Panc1 (cell line): ENCODE results near the gene PSMB10. TPM values are rescaled to one million over a fixed set of nuclear protein-coding genes. Genes with fewer than 3 reads are reported as not detected.

ENCODE experiments used
- ATAC-seq: fragments of 200-7000 bp; cut with Tn5 transposase; 2 replicates; pipeline ENCODE4 v1.9.1; 2020; ENCODE audit warnings: mild to moderate bottlenecking, moderate library complexity
- BruUV-seq: library from RNA; stranded (reverse); fragments of 400-500 nt; replicated peaks from 2 replicates; lab custom pipeline; 2021; lab: Mats Ljungman, UMichigan
- CTCF ChIA-PET: fragments of 300-600 bp; sonication (Branson Sonifier 250); formaldehyde crosslinking; loops from one replicate; lab custom pipeline; 2022; ENCODE audit warnings: antibody characterized with exemption; lab: Charles Lee
- POLR2A ChIA-PET: fragments of 300-600 bp; sonication (Branson Sonifier 250); formaldehyde crosslinking; loops from one replicate; lab custom pipeline; 2022; ENCODE audit warnings: antibody characterized with exemption; lab: Charles Lee
- DNase-seq: peaks from one replicate; pipeline ENCODE4 v3.0.0-alpha.2; 2010; ENCODE audit warnings: low read depth, low spot score
- H3K27ac ChIP-seq: 2 replicates; pipeline ENCODE4 v1.5.1; 2011; ENCODE audit warnings: mild to moderate bottlenecking, low read length, inconsistent platforms
- H3K27me3 ChIP-seq: fragments of 200-500 bp; sonication (Bioruptor generic); 2 replicates; pipeline ENCODE4 v1.6.0; 2014; ENCODE audit warnings: low read length, inconsistent platforms; ENCODE audit not compliant: control insufficient read depth, insufficient read depth
- H3K36me3 ChIP-seq: fragments of 200-500 bp; sonication (Bioruptor generic); 2 replicates; pipeline ENCODE4 v1.5.1; 2014; ENCODE audit warnings: inconsistent platforms, mild to moderate bottlenecking, low read length, moderate library complexity; ENCODE audit not compliant: control insufficient read depth, insufficient read depth
- H3K4me1 ChIP-seq: 2 replicates; pipeline ENCODE4 v1.5.1; 2011; ENCODE audit warnings: inconsistent platforms, mild to moderate bottlenecking, low read length, moderate library complexity; ENCODE audit not compliant: control insufficient read depth, insufficient read depth
- H3K4me3 ChIP-seq, 2 experiments: 2 replicates each; pipeline ENCODE4 v1.5.1; 2011 to 2012; ENCODE audit warnings: low read depth in 2 of 2, low read length in 2 of 2, mild to moderate bottlenecking in 2 of 2, inconsistent platforms in 1 of 2, moderate library complexity in 1 of 2
- H3K9me3 ChIP-seq: fragments of 200-500 bp; sonication (Bioruptor generic); 2 replicates; pipeline ENCODE4 v1.5.1; 2014; ENCODE audit warnings: low read depth, mild to moderate bottlenecking, inconsistent platforms, low read length, moderate library complexity; ENCODE audit not compliant: control insufficient read depth, insufficient read depth
- CTCF ChIP-seq: fragments of 450-650 bp; IDR thresholded peaks from 2 replicates; pipeline ENCODE4 v1.5.1; 2017; ENCODE audit warnings: mild to moderate bottlenecking
- POLR2AphosphoS5 ChIP-seq: IDR thresholded peaks from 2 replicates; pipeline ENCODE4 v1.6.1; 2012; ENCODE audit warnings: mild to moderate bottlenecking, low read depth, low read length, moderate library complexity
- SIN3A ChIP-seq: IDR thresholded peaks from 2 replicates; pipeline ENCODE4 v1.6.1; 2012; ENCODE audit warnings: low read depth, mild to moderate bottlenecking, low read length, moderate library complexity, borderline replicate concordance; ENCODE audit not compliant: insufficient read depth
- TCF7L2 ChIP-seq: IDR thresholded peaks from 2 replicates; pipeline ENCODE4 v1.6.1; 2011; ENCODE audit warnings: mild to moderate bottlenecking, low read depth, low read length, inconsistent platforms
- in situ Hi-C: cut with HindIII; loops from 2 replicates; pipeline ENCODE4 v1.10.0; 2016; ENCODE audit warnings: low sequenced_read_pairs, low pct_unique_long_range_greater_than_20kb
- intact Hi-C: fragments of 100-400 bp; cut with micrococcal nuclease; formaldehyde crosslinking; loops from one replicate; pipeline ENCODE4 v1.10.0; 2022; ENCODE audit not compliant: unreplicated experiment
- total RNA-seq: library from RNA; stranded (reverse); gene quantifications from one replicate; pipeline ENCODE4 v1.2.1, GENCODE V29; 2021; ENCODE audit not compliant: unreplicated experiment
- TF ChIP-seq, protein P1 (sequence below), 2 experiments: IDR thresholded peaks; 2 replicates each; pipeline ENCODE4 v1.6.1; 2011 to 2012; ENCODE audit warnings: low read depth in 2 of 2, control low read depth in 1 of 2, low read length in 1 of 2, mild to moderate bottlenecking in 1 of 2, moderate library complexity in 1 of 2; ENCODE audit not compliant: insufficient read depth in 1 of 2

The PSMB10 gene
- total RNA-seq, 1 experiment from 2014 or later: 47.7 TPM

- intact Hi-C loops: loop anchor here (5.0 kb wide), 1 partner anchor 256 kb away; no protein-coding TSS in a partner anchor
- H3K4me3 ChIP-seq: no peak overlapping the region
- ATAC-seq (no peak), DNase-seq (no peak)
- no peaks in the 10 kb centered on the region for H3K36me3 ChIP-seq
- ChIA-PET CTCF (interaction anchor here (1.0 kb wide), 1 partner anchor 111 kb away, joined by 5 read pairs; no protein-coding TSS in a partner anchor), POLR2A (no interaction called here)
- H3K27ac ChIP-seq: no peak overlapping the region
- H3K27me3 ChIP-seq: no peaks in the 10 kb centered on the region
- no TSS peak for BruUV-seq
- no peak for TF ChIP-seq POLR2AphosphoS5
- no peak for TF ChIP-seq SIN3A
- no peak for TF ChIP-seq CTCF
- TF ChIP-seq TCF7L2: no peak
- TF ChIP-seq, protein P1, sequence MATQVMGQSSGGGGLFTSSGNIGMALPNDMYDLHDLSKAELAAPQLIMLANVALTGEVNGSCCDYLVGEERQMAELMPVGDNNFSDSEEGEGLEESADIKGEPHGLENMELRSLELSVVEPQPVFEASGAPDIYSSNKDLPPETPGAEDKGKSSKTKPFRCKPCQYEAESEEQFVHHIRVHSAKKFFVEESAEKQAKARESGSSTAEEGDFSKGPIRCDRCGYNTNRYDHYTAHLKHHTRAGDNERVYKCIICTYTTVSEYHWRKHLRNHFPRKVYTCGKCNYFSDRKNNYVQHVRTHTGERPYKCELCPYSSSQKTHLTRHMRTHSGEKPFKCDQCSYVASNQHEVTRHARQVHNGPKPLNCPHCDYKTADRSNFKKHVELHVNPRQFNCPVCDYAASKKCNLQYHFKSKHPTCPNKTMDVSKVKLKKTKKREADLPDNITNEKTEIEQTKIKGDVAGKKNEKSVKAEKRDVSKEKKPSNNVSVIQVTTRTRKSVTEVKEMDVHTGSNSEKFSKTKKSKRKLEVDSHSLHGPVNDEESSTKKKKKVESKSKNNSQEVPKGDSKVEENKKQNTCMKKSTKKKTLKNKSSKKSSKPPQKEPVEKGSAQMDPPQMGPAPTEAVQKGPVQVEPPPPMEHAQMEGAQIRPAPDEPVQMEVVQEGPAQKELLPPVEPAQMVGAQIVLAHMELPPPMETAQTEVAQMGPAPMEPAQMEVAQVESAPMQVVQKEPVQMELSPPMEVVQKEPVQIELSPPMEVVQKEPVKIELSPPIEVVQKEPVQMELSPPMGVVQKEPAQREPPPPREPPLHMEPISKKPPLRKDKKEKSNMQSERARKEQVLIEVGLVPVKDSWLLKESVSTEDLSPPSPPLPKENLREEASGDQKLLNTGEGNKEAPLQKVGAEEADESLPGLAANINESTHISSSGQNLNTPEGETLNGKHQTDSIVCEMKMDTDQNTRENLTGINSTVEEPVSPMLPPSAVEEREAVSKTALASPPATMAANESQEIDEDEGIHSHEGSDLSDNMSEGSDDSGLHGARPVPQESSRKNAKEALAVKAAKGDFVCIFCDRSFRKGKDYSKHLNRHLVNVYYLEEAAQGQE (IDR thresholded peaks at IDR 0.05; ENCODE audit: insufficient read depth in 1 of 2, low read depth in 2 of 2, low read length in 1 of 2): no peak
- in situ Hi-C loops: no loop called here
- no peaks in the 10 kb centered on the region for H3K4me1 ChIP-seq
- H3K9me3 ChIP-seq: no peaks in the 10 kb centered on the region
These were observed 8.5 kb downstream of the PSMB10 start for GRCh38 chr16:67928147-67928546.

DNA sequence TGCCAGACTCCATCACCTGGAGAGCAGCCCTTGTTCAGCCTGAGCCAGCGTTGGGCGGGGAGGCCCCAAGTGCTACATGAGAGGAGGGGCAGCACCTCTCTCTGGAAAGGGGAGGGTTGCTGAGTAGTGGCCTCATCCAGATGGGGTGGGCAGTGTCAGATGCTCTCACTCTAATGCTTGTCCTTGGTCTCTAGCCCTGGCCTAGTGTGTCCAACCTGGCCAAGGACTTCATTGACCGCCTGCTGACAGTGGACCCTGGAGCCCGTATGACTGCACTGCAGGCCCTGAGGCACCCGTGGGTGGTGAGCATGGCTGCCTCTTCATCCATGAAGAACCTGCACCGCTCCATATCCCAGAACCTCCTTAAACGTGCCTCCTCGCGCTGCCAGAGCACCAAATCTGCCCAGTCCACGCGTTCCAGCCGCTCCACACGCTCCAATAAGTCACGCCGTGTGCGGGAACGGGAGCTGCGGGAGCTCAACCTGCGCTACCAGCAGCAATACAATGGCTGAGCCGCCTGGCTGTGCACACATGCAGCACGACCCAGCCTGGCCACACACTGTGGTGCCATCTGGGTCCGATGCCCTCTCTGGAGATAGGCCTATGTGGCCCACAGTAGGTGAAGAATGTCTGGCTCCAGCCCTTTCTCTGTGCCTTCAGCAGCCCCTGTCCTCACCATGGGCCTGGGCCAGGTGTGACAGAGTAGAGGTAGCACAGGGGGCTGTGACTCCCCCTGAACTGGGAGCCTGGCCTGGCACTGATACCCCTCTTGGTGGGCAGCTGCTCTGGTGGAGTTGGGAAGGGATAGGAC is 9.3 kb downstream of the PSMB10 start:
- in situ Hi-C loops: no loop called here
- intact Hi-C loops: loop anchor here (5.0 kb wide), 1 partner anchor 255 kb away; no protein-coding TSS in a partner anchor

More for the DNA sequence above, 9.3 kb downstream of the PSMB10 start:
- Histone ChIP-seq H3K4me1 (no peaks in the 10 kb centered on the region), H3K27me3 (no peaks in the 10 kb centered on the region), H3K27ac (no peak overlapping the region), H3K36me3 (no peaks in the 10 kb centered on the region), H3K4me3 (no peak overlapping the region), H3K9me3 (no peaks in the 10 kb centered on the region)
- no peak for TF ChIP-seq SIN3A
- TF ChIP-seq TCF7L2: no peak
- no peak for TF ChIP-seq CTCF
- TF ChIP-seq POLR2AphosphoS5: no peak
- TF ChIP-seq, protein P1 (IDR thresholded peaks at IDR 0.05; ENCODE audit: insufficient read depth in 1 of 2, low read depth in 2 of 2, low read length in 1 of 2): no peak
- ChIA-PET POLR2A (no interaction called here), CTCF (interaction anchor here (0.6 kb wide), 1 partner anchor 112 kb away, joined by 13 read pairs; no protein-coding TSS in a partner anchor)
- ATAC-seq (0 out of 2 replicates have a peak, but pooled peaks have one; percentile 8), DNase-seq (no peak)
- no TSS peak for BruUV-seq
